Femur (tissue), 1 donor: ENCODE data around the gene IGSF11.

Experiments used
- DNase-seq: peaks from one replicate; pipeline ENCODE4 v3.0.0-alpha.2; 2017

IGSF11 gene

GRCh38 chr3:118946449-118946848 lies 88.2 kb downstream of the IGSF11 start:
- DNase-seq, result no peak

GRCh38 chr3:118945834-118946233 lies 88.8 kb downstream of the IGSF11 start:
- no peak for DNase-seq

GRCh38 chr3:118943597-118943996 lies 91.0 kb downstream of the IGSF11 start:
- no peak for DNase-seq

DNA sequence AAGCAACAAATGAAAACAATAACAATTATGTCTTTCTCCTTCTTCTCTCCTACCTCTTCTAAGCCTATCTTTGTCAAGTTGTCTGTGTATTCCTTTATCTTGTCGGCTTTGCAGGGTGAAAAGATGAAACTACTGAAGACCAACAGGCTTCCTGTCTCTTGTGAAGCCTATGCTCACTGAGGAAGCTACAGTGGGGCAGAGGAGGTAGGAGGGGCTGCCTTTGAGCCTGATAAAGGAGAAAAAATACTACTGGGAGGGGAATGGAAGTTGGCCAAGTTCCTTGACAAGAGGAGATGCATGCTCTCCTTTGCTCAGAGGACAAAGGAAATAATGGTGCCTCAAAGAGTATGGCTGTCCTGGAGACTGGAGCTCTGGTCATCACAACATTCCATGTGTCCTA lies 92.0 kb downstream of the IGSF11 start:
- no peak for DNase-seq

DNA sequence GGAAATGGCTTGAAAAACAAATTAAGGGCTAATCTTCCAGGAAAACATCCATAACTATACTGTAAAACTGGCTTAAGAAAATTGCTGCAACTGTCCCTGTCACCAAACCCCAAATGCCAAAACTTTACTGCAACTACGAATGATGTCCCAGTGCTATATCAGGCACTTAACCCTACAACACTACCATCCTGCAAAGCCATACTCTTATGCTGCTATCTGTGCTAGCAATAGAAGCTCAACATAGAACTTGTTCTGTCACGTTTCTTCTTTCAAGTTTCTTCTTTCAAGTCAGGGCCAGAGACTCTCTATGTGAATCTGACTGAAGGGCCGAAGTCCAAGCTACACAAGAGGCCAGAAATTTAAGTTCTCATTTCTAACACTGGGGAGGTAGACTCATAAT lies 92.5 kb downstream of the IGSF11 start:
- DNase-seq, result no peak

GRCh38 chr3:118941236-118941635 lies 93.4 kb downstream of the IGSF11 start:
- DNase-seq, result no peak

DNA sequence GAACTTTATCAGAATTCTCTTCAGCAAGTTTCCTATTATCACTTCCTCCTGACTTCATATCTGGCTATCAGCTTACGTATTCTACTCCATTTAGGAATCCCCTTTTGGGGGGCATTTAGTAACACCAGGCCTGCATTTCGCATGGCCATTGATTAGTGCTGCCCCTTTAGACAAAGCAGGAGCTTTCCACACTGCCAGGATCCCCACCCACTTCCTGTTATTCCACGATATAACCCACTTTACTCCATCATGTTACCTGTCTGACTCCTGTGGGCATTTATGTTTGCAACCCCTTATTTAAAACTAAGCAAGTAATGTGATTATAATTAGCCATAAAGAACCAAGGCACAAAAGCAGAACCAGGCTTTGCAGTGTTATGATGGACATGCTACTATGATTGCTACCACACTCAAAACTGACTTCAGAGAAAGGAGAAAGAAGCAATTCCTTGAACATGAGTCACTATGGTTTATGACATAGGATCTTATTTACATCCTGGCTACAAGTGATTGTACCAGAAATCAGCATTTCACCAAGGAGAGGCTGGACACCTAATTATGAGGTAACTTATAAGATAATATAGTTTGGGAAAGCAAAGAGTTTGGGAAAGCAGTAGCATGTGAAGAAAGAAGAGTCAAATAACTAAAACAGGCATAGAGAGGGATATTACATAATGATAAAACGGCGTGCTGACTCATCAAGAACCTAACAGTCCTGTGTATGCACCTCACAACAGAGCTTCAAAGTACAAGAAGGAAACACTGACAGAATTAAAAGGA lies 96.3 kb downstream of the IGSF11 start:
- no peak for DNase-seq

- no peak for DNase-seq
Measured at GRCh38 chr3:118936811-118937210, 97.8 kb downstream of the IGSF11 start.

GRCh38 chr3:118932822-118933558 lies 101.7 kb downstream of the IGSF11 start:
- no peak for DNase-seq

DNA sequence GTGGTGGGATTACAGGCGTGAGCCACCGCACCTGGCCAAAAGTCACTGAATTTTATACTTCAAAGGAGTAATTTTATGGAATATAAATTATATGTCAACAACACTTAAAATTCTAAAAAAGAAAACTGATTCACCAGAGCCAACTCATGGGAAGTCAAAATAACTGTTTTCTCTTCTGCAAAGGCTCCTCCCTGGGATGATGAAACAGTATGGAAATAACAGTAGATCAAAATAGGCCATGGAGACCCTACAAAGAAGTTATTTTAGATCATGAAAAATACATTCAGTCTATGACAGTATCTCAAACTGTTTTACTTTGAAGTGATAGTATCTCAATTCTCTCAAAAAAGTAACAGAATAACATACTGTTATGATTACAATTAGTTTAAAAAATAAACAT lies 102.7 kb downstream of the IGSF11 start:
- no peak for DNase-seq

DNA sequence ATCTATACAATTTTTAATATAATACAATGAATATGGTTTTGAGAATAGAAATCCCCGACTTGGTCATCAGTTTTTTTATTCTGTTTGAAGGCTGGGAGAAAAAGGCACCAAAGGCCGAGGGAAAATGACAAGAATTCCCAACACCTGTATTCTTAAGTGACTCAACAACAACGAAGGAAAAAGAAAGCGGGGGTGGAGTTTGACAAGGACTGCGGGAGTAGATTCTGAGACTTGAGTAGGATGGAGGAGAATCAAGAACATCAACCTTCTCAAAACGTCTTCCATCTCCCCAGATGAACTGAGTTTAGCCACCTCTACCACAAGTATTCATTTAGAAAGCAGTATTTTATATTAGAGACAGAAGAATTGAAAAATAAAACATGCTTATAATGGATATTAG lies 107.2 kb downstream of the IGSF11 start:
- no peak for DNase-seq

GRCh38 chr3:118912188-118912587 lies 122.5 kb downstream of the IGSF11 start:
- no peak for DNase-seq

- DNase-seq, result no peak
Measured at GRCh38 chr3:118910332-118910731, 124.3 kb downstream of the IGSF11 start.

DNA sequence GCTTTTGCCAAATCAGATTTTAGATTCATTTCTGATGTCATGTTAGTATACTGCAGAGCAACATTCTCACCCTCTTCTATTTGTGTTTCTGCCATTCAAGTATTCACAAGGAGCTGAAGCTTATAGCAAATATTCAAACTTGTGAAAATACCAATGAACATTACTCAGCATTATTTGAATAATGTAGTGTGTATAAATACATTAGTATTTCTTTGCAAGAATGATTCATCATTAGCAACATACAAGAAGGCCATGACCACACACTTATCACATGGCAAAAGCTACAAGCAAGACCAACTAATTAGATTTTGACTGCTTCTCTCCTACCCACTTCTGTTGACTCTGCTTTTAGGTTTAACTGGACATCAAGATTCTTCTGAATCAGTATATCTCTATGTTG lies 124.9 kb downstream of the IGSF11 start:
- DNase-seq, result no peak

- DNase-seq, result no peak
Measured at GRCh38 chr3:118907909-118908308, 126.7 kb downstream of the IGSF11 start.

- no peak for DNase-seq
Measured at GRCh38 chr3:118900737-118901525, 133.7 kb downstream of the IGSF11 start.

DNA sequence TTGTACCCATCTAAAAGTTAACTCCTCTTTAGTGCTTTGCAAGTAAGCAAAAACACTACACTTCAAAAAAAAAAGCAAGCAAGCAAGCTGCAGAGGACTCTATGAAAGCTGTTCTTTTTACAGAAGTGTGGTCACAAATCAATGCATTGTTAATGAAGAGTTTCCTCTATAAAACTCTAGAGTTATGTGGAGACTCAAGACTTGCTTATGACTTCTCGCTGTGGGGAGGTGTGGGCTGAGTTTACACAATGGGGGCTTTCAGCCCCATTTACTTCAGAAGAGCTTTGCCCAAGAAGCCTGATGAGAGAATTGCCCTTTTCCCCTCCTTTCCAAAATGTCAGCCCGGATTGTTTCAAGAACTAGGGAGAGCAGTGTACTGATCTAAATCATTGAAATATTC lies 144.4 kb downstream of the IGSF11 start:
- no peak for DNase-seq

DNA sequence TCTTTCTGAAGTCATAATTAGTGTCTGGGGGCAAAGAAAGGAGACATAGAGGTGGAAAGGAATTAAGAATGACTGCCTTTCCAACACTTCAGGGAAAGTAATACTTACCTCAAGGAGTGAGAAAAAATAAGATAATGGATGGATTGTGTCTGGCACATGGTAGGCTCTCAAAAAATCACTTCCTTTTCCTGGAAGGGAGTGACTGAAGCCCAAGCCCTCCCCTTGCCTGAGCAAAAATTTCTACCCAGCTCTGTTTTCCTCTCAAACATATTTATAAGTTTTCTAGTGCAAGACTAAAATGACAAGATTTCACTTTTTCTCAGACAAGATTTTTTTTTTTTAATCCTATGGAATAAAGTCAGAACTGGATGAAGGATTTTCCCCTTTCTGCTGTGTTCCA lies 145.0 kb downstream of the IGSF11 start:
- DNase-seq, result no peak

GRCh38 chr3:118886708-118887107 lies 147.9 kb downstream of the IGSF11 start:
- DNase-seq, result no peak

DNA sequence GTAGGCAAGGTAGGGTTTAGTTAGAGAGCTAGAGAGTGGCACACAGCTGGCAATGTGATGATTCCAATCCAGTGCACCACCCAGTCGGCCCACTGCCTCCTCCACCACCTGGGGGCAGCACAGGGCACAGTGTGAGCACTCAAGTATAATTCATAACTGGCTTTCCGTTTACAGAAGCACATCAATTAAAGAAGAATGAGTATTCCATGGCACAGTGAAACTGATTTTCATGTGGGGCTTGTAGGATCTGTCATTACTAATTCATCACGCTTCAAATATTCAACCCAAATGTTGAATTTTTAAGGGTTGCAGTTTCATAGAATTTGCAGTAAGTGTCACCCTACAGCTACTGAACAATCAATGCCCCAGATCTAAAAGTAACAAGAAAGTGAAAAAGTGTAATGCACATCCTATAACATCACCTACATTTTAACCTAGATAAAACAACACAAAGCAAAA lies 149.9 kb downstream of the IGSF11 start:
- DNase-seq, result peak; percentile 65

DNA sequence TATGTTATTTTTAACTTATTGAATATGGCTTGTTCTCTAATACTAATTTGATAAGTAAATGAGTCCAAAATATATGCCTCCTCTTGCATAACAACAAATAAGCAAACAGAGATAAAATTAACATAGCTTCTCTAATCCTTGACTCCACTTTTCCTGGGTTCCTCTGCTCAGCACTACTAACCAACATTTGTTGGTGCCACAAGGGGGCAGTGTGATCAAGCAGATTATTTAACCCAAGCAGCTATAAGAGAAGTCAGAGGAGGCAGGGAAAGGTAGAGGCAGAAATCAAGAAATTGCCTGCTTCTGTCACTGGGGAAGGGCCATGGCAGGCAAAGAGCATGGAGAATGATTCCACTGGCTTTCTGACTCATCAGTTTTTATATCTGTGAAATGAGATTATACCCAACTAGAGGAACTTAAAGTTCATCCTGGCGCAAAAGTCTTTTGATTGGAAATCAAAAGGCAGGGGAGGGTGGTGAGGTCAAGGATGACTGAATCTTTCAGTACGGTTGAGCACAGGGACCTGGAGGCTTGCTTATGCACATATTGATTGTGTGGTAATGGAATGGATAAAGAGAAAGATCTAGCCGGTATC lies 152.2 kb downstream of the IGSF11 start:
- peak; percentile 70 for DNase-seq

GRCh38 chr3:118868051-118868450 lies 166.6 kb downstream of the IGSF11 start:
- no peak for DNase-seq

- DNase-seq, result no peak
Measured at GRCh38 chr3:118863731-118864322, 170.8 kb downstream of the IGSF11 start.
